Measurements from ENCODE around the gene IGSF9.

- TF ChIP-seq CTCF (IDR thresholded peaks at IDR 0.05; ENCODE audit: low read length) (no peak), EZH2 (optimal IDR thresholded peaks at IDR 0.05; ENCODE audit: low read depth, low read length) (no peak)
Measured at GRCh38 chr1:159938211-159938852, 7.1 kb downstream of the IGSF9 start.

Measured in MM.1S (cell line).